H7 (cell line): Measurements from ENCODE around the gene MICB. TPM values are rescaled to one million over a fixed set of nuclear protein-coding genes. Genes with fewer than 3 reads are reported as not detected.
"Not testable (repeated sequence)": the region's sequence is repeated elsewhere in the genome, so short reads cannot be mapped to it uniquely, and the experiment has no call there.

Experiments used
- DNase-seq: peaks from one replicate; pipeline ENCODE4 v3.0.0; 2012
- H3K27me3 ChIP-seq: 2 replicates; pipeline ENCODE4 v1.6.0; 2011; ENCODE audit warnings: mild to moderate bottlenecking, low read length; ENCODE audit not compliant: control insufficient read depth, insufficient read depth
- H3K36me3 ChIP-seq: replicated peaks from 2 replicates; pipeline ENCODE4 v1.5.1; 2011; ENCODE audit warnings: low read length; ENCODE audit not compliant: control insufficient read depth, insufficient read depth
- H3K4me3 ChIP-seq: 2 replicates; pipeline ENCODE4 v1.5.1; 2011; ENCODE audit warnings: low read depth, mild to moderate bottlenecking, control low read depth, low read length, moderate library complexity; ENCODE audit not compliant: insufficient read depth
- total RNA-seq: library from RNA; depleted of rRNA; stranded (reverse); fragments of >200 nt; shearing (Covaris generic); gene quantifications from 2 replicates; pipeline ENCODE4 v1.2.3, GENCODE V29; 2014; rRNA removed

The MICB gene
- total RNA-seq: 50.3 and 55.4 TPM in 2 replicates

DNA sequence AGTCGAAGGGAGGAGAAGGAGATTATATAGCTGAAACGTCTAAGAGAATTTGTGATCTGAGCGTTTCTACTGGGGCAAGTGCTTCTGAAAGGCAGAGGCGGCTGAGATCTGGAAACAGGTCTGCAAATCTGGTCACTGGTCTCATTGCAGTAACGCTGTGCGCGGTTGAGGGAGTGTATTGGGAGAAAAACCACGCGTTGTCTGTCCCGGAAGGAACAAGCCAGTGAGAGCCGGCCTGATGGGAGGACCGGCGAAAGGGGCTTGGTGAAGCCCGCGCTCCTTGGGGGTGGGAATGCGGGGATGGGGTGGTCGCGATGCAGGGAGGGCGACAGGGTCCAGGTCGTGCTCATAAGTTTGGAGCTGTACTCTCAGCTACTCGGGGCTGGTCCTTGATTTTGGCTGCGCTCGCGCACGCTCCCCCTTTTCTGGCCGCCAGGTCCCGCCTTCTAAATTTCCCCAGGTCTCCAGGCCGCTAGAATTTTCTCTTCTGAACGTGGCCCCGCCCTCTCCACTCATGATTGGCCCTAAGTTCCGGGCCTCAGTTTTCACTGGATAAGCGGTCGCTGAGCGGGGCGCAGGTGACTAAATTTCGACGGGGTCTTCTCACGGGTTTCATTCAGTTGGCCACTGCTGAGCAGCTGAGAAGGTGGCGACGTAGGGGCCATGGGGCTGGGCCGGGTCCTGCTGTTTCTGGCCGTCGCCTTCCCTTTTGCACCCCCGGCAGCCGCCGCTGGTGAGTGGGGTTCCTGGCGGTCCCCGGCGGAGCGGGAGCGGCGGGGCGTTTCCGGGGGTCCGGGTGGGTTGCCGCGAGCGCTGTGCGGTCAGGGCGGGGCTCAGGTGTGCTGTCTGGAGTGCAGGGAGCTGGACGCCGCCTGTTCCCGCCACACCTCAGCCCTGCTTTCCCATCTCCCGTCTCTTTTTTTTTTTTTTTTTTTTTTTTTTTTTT lies at the start of gene MICB:
Gene MICB, plus strand, starts transcription at position 615 of the 946 bp plus-strand sequence. Its CDS starts 49 bp downstream, at position 664.
- Histone ChIP-seq H3K27me3 (no peaks in the 10 kb centered on the region; the same call in 1 of the 2 replicates), H3K36me3 (no peaks in the 10 kb centered on the region), H3K4me3 (peak within 1 kb of the TSS; percentile 58)
- DNase-seq: peak; percentile 91

DNA sequence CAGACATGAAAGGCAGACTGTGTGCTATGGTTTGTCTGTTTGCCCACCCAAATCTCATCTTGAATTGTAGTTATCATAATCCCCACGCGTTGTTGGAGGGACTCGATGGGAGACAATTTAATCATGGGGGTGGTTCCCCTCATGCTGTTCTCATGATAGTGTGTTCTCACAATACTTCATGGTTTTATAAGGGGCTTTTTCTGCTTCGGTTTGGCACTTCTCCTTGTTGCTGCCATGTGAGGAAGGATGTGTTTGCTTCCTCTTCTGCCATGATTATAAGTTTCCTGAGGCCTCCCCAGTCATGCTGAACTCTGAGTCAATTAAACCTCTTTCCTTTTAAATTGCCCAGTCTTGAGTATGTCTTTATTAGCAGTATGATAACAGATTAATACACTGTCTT lies 47.2 kb upstream of the MICB start:
- no peaks in the 10 kb centered on the region for H3K36me3 ChIP-seq
- H3K27me3 ChIP-seq: no peaks in the 10 kb centered on the region
- no peak for DNase-seq
- H3K4me3 ChIP-seq: no peak overlapping the region

DNA sequence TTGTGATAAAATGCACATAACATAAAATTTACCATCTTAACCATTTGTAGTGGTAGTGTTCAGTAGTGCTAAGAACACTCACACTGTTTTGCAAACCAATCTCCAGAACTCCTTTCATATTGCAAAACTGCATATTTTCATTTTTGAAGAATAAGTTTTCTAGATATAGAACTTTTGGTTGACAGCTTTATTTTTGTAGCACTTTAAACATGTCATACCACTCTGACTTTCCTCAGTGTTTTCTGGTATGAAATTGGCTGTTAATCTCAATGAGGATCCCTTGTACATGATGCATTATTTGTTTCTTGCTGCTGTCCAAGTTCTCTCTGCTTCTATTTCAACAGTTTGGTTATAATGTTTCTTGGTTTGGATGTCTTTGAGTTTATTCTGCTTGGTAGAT lies 45.1 kb upstream of the MICB start:
- H3K27me3 ChIP-seq: no peaks in the 10 kb centered on the region
- H3K36me3 ChIP-seq: no peaks in the 10 kb centered on the region
- no peak for DNase-seq
- H3K4me3 ChIP-seq: no peak overlapping the region

DNA sequence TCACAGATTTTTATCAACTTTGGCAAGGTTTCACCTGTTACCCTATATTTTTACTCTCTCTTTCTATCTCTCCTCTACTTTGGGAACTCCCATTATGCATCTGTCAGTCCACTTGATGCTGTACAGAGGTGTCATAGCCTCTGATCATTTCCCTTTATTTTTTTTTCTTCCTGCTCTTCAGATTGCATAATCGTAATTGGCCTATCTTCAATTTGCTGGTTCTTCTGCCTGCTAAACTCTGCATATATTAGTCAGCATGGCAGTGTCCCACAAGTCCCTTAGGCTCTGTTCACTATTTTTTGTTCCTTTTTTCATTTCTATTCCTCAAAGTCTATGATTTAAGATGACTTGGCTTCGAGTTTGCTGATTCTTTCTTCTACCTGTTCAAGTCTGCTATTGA lies 44.7 kb upstream of the MICB start:
- no peak for DNase-seq
- Histone ChIP-seq H3K27me3 (no peaks in the 10 kb centered on the region), H3K36me3 (no peaks in the 10 kb centered on the region), H3K4me3 (no peak overlapping the region)

DNA sequence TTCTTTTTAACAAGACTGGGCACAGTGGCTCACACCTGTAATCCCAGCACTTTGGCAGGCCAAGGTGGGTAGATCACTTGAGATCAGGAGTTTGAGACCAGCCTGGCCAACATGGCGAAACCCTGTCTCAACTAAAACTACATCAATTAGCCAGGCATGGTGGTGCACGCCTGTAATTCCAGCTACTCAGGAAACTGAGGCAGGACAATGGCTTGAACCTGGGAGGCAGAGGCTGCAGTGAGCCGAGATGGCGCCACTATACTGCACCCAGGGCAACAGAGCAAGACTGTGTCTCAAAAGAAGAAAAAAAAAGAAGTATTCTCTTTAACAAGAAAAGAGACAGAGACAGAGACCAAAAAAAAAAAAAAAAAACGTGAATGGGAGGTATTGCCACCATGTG lies 38.1 kb upstream of the MICB start:
- H3K27me3 ChIP-seq: peaks cover 11% of the 10 kb centered on the region
- DNase-seq, H3K36me3 ChIP-seq, H3K4me3 ChIP-seq: not testable (repeated sequence)

DNA sequence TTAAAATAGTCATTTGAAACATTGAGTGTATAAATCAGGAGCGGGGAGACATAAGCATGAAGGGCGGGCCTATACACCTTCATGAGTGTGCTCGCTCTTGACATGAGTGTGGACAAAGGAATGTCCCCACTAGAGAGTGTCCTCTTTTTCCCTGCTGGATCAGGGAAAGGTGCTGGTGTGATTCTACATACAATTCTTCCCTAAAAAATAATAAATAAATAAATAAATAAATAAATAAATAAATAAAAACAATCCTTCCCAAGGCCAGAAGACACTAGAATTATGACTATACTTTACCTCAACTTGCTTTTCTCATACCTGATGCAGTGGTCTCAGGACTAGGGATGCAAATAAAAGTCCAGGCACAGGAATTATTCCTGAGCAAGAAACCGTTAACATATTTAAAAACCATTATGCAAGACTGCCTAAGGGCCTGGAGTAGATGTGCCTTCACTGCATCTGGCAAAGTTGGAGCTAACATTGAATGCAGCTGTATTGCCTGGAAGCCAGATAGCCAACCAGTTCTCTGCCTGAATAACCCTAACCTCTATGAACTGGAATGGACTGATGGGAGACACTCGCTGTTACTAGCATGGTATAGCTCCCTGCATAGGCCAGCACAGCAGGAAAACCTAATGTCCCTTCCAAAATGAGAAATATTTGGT lies 37.5 kb upstream of the MICB start:
- peaks cover 12% of the 10 kb centered on the region for H3K27me3 ChIP-seq
- no peaks in the 10 kb centered on the region for H3K36me3 ChIP-seq
- H3K4me3 ChIP-seq: no peak overlapping the region
- no peak for DNase-seq

DNA sequence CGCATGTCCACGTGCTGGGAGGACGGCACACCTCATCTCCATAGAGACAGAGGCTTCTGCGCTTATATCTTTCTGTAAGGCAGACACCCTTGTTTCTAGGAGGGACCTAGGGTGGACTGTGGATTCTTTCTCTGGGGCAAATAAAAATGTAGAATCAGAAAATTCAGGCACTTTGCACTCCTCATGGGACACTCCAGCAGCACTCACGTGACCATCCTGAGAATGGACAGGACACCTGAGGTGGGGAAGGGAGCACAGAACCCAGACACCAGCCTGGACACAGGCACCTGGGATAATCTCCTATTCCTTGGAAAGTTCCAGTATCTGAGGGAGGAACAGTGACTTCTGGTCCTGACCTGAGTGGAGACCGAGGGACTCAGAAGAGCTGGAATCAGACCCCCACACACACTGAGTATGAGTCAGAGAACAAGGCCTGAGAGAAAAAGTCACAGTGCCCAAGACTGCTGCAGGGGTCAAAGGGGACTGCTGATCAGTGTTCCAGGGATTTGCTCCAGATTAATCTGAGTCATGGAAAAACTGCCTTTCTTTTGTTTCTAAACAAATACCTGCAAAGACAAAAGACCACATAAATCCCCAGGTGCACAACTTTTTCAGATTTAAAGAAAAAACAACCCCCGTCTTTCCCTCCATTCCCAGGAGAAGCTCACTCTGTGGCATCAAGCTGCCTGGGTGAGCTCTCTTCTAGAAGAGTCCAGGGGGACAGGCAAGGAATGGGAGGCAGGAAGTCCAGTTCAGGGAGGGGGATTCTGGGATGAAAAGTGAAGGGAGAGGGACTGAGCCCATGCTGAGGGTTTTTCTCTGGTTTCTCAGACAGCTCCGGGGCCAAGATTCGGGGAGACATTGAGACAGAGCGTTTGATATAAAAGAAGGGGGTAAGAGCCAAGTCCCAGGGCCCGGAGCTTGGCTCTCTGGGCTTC lies 35.6 kb upstream of the MICB start:
- Histone ChIP-seq H3K36me3 (no peaks in the 10 kb centered on the region), H3K27me3 (peaks cover 12% of the 10 kb centered on the region), H3K4me3 (no peak overlapping the region)
- DNase-seq: no peak

DNA sequence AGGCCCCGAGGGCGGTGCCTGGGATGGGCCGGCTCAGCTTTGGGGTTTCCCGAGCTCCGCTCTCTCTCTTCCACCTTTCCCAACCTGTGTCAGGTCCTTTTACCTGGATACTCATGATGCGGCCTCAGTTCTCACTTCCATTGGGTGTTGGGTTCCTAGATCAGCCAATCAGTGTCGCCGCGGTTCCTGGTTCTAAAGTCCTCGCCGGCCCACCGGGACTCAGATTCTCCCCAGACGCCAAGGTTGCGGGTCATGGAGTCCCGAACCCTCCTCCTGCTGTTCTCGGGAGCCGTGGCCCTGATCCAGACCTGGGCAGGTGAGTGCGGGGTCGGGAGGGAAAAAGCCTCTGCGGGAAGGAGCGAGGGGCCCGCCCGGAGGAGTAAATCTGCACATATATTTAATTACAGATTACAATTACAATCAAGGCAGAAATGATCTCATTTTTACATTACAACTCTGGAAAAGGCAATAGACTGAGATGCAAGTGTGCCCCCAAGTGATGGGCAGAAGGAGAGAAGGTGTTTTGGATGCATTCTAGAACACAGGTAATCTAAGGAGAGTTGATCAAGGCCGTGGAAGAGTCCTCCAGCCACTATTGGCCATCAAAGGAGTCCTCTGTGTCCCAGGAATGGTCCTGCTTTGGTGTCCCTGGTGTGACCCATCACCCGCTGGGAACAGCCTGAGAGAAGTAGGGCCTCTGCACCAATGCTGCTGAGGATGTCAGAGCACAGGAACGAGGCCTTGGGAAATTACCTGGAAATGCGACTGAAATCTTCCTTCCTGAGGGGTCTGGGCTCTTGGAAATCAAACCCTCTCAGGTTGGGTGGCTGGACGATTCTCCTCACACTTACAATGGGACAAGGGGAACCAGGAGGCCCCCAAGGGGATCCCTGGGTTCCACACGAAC lies 34.7 kb upstream of the MICB start:
- Histone ChIP-seq H3K27me3 (peaks cover 12% of the 10 kb centered on the region), H3K4me3 (peak overlapping the region; percentile 19), H3K36me3 (no peaks in the 10 kb centered on the region)
- peak; percentile 95 for DNase-seq

DNA sequence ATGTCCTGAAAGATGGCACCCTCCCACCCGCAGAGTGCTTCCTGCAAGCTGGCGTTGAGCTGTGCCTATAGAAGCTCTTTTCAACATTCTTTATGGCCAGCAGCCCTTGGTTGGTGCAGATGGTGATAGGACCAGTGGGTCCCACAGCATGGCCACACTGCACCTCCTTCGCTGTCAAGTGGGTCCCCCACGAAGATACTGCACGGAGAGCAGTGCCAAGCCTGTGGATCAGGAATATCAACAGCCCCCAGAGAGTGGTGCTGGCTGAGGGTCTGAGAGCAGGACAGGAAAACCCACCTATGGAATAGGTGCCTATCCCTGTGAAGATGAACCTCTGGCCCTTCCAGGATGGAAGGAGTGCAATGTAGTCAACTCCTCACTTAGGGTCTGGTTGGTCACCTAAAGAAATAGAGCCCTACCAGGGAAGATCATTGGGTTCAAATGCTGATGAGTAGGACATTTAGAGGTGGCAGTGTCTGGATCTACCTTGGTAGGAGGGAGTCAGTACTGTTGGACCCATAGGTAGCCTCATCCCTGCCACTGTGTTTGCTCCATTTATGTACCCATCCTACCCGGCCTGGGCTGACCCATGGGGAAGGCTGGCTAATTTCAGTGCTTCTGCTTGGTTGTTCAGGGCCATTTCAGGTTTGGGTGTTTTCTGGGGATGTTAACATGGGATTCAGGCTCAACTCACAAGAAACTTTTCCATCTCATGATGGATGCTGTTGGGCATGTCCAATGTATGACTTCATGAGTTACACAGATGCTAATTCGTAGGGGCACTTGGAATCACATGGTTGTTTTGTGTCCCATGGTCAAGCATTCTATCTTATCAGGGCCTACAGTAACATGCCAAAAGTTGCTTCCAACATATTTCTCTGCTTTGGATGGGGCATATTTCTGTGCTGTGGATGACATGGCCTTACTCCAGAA lies 33.4 kb upstream of the MICB start:
- H3K27me3 ChIP-seq: peaks cover 12% of the 10 kb centered on the region
- DNase-seq: no peak
- H3K36me3 ChIP-seq: no peaks in the 10 kb centered on the region
- no peak overlapping the region for H3K4me3 ChIP-seq

DNA sequence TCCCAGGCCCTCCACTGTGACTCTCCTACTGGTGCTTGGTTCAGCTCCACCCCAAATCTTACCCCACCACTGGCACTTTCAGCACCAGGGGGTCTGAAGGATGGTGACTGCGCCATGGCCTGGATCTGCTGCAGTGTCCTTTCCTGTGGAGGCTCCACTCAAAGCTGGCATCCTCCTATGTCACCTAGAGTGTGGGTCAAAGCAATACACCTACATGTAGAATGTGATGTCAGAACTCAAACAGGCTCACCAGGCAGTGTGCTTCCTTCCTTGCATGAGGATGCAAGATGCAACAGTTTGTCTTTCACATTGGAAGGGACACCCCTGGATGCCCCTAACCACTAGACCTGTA lies 32.8 kb upstream of the MICB start:
- Histone ChIP-seq H3K36me3 (no peaks in the 10 kb centered on the region), H3K4me3 (no peak overlapping the region), H3K27me3 (peaks cover 12% of the 10 kb centered on the region)
- no peak for DNase-seq

DNA sequence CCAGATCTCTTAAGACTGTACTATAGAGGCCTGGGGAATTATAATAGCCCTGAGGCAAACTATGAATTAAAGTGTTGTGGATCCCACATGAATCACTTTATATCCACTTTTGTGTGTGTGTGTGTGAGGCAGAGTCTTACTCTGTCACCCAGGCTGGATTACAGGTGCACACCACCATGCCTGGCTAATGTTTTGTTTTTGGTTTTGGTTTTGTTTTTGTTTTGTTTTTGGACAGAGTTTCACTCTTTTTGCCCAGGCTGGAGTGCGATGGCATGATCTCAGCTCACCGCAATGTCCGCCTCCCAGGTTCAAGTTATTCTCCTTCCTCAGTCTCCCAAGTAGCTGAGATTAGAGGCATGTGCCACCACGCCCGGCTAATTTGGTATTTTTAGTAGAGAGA lies 32.2 kb upstream of the MICB start:
- Histone ChIP-seq H3K36me3 (no peaks in the 10 kb centered on the region), H3K27me3 (peaks cover 12% of the 10 kb centered on the region), H3K4me3 (no peak overlapping the region)
- DNase-seq: no peak

DNA sequence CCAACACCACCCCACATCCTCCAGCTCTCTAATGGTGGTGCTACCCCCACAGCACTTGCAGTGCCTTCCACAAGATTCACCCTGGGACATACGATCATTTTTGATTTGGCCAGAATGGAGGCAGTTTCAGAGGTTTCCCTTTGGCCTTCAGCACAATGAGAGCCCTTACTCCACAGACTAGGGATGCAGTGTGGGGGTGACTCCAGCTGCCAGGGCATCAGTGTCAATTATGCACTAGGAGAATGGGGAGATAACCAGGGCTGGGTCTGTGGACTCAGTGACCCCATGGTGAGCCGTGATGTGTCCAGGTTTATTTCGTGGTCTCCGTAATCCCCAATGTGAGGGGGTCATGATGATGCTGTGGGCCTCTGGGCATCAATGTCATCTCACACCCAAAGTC lies 31.5 kb upstream of the MICB start:
- no peaks in the 10 kb centered on the region for H3K36me3 ChIP-seq
- no peak for DNase-seq
- no peak overlapping the region for H3K4me3 ChIP-seq
- H3K27me3 ChIP-seq: peaks cover 12% of the 10 kb centered on the region

DNA sequence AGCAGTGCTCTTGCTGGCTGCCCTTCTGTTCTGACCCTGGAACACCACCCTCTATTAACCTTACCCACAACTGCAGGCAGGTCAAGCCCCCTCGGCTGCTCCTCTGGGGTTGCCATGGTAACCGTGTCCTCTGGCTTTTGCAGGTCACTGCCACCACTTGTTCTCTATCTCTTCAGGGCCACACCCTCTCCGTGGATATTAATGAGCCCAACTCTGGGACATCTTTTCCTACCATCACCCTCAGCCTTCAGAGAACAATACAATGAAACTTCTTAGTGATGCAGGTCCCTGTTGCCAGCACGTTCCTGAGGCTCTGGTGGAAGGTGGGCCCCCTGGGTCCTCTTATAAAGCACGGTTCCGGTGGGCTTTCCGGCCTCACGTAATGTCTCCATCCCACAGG lies 30.8 kb upstream of the MICB start:
- Histone ChIP-seq H3K4me3 (no peak overlapping the region), H3K27me3 (peaks cover 10% of the 10 kb centered on the region), H3K36me3 (no peaks in the 10 kb centered on the region)
- DNase-seq: no peak
